SW 1271 (cell line): Measurements from ENCODE around the gene GRIN2D.

Source experiments
- DNase-seq, 2 experiments: peaks; one replicate each; lab custom pipeline; 2025; lab: John Stamatoyannopoulos, UW

Gene GRIN2D

GRCh38 chr19:48398102-48398374 is 4.6 kb downstream of the GRIN2D start:
- DNase-seq: no peak

- DNase-seq: peak; percentile 39 to 71
These were observed 5.1 kb downstream of the GRIN2D start for GRCh38 chr19:48398375-48399235.

- DNase-seq: peak in 1 of 2 experiments; percentile 59
These were observed 6.7 kb downstream of the GRIN2D start for GRCh38 chr19:48400018-48400742.

- DNase-seq: no peak
These were observed 7.8 kb downstream of the GRIN2D start for GRCh38 chr19:48401287-48401686.

- DNase-seq: peak in 1 of 2 experiments; percentile 65
These were observed 10.1 kb downstream of the GRIN2D start for GRCh38 chr19:48403606-48404005.

GRCh38 chr19:48405010-48405659 is 11.7 kb downstream of the GRIN2D start:
- no peak for DNase-seq

GRCh38 chr19:48405850-48406249 is 12.4 kb downstream of the GRIN2D start:
- DNase-seq: no peak

- DNase-seq: peak in 1 of 2 experiments; percentile 22
These were observed 20.6 kb downstream of the GRIN2D start for GRCh38 chr19:48413879-48414587.

- peak; percentile 30 to 44 for DNase-seq
These were observed 21.9 kb downstream of the GRIN2D start for GRCh38 chr19:48415395-48415794.

- DNase-seq: no peak
These were observed 22.3 kb downstream of the GRIN2D start for GRCh38 chr19:48415806-48416221.

GRCh38 chr19:48417421-48417820 is 24.0 kb downstream of the GRIN2D start:
- no peak for DNase-seq

GRCh38 chr19:48418317-48419064 is 25.0 kb downstream of the GRIN2D start:
- no peak for DNase-seq

GRCh38 chr19:48419158-48419920 is 25.9 kb downstream of the GRIN2D start:
- peak in 1 of 2 experiments; percentile 21 for DNase-seq

GRCh38 chr19:48421548-48421947 is 28.1 kb downstream of the GRIN2D start:
- DNase-seq: no peak

GRCh38 chr19:48424694-48425219 is 31.3 kb downstream of the GRIN2D start:
- DNase-seq: no peak

GRCh38 chr19:48428670-48429069 is 35.2 kb downstream of the GRIN2D start:
- no peak for DNase-seq

- no peak for DNase-seq
These were observed 39.9 kb downstream of the GRIN2D start for GRCh38 chr19:48433337-48433736.

- no peak for DNase-seq
These were observed 43.1 kb downstream of the GRIN2D start for GRCh38 chr19:48436586-48436985.

GRCh38 chr19:48441360-48442050 is 48.0 kb downstream of the GRIN2D start:
- no peak for DNase-seq
